Bone marrow (tissue), 2 donors: ENCODE measurements around the gene NCKAP5.

Experiments
- DNase-seq, 2 donors: peaks; one replicate each; lab custom pipeline; 2025; lab: John Stamatoyannopoulos, UW

The NCKAP5 gene

GRCh38 chr2:132752421-132753206, 815.6 kb downstream of the NCKAP5 start:
- no peak for DNase-seq

- no peak for DNase-seq
Observed at GRCh38 chr2:132751836-132752235, 816.4 kb downstream of the NCKAP5 start.

- no peak for DNase-seq
Observed at GRCh38 chr2:132750606-132751005, 817.7 kb downstream of the NCKAP5 start.

- DNase-seq = no peak
Observed at GRCh38 chr2:132747046-132747445, 821.2 kb downstream of the NCKAP5 start.

GRCh38 chr2:132741754-132742153, 826.5 kb downstream of the NCKAP5 start:
- no peak for DNase-seq

- no peak for DNase-seq
Observed at GRCh38 chr2:132740081-132740720, 828.1 kb downstream of the NCKAP5 start.

GRCh38 chr2:132738223-132738622, 830.0 kb downstream of the NCKAP5 start:
- DNase-seq = no peak

- DNase-seq = no peak
Observed at GRCh38 chr2:132736059-132736458, 832.2 kb downstream of the NCKAP5 start.

- DNase-seq = no peak
Observed at GRCh38 chr2:132734961-132735360, 833.3 kb downstream of the NCKAP5 start.

GRCh38 chr2:132733094-132733493, 835.2 kb downstream of the NCKAP5 start:
- DNase-seq = no peak

- no peak for DNase-seq
Observed at GRCh38 chr2:132732694-132733093, 835.6 kb downstream of the NCKAP5 start.

- no peak for DNase-seq
Observed at GRCh38 chr2:132731441-132731840, 836.8 kb downstream of the NCKAP5 start.

GRCh38 chr2:132730611-132731010, 837.7 kb downstream of the NCKAP5 start:
- DNase-seq = no peak

GRCh38 chr2:132729522-132729921, 838.7 kb downstream of the NCKAP5 start:
- no peak for DNase-seq

GRCh38 chr2:132726155-132726554, 842.1 kb downstream of the NCKAP5 start:
- no peak for DNase-seq

GRCh38 chr2:132725748-132726147, 842.5 kb downstream of the NCKAP5 start:
- no peak for DNase-seq

GRCh38 chr2:132725148-132725547, 843.1 kb downstream of the NCKAP5 start:
- DNase-seq = no peak

GRCh38 chr2:132721938-132722337, 846.3 kb downstream of the NCKAP5 start:
- no peak for DNase-seq

- no peak for DNase-seq
Observed at GRCh38 chr2:132720393-132720792, 847.9 kb downstream of the NCKAP5 start.

GRCh38 chr2:132719480-132719879, 848.8 kb downstream of the NCKAP5 start:
- no peak for DNase-seq

- DNase-seq = no peak
Observed at GRCh38 chr2:132716954-132717353, 851.3 kb downstream of the NCKAP5 start.

- DNase-seq = no peak
Observed at GRCh38 chr2:132715386-132716351, 852.6 kb downstream of the NCKAP5 start.
